ELR (cell line): ENCODE measurements around the gene PLA2G4A.

Experiments
- DNase-seq: peaks from one replicate; pipeline ENCODE4 v3.0.0-alpha.2; 2015; ENCODE audit warnings: low read depth

The PLA2G4A gene

DNA sequence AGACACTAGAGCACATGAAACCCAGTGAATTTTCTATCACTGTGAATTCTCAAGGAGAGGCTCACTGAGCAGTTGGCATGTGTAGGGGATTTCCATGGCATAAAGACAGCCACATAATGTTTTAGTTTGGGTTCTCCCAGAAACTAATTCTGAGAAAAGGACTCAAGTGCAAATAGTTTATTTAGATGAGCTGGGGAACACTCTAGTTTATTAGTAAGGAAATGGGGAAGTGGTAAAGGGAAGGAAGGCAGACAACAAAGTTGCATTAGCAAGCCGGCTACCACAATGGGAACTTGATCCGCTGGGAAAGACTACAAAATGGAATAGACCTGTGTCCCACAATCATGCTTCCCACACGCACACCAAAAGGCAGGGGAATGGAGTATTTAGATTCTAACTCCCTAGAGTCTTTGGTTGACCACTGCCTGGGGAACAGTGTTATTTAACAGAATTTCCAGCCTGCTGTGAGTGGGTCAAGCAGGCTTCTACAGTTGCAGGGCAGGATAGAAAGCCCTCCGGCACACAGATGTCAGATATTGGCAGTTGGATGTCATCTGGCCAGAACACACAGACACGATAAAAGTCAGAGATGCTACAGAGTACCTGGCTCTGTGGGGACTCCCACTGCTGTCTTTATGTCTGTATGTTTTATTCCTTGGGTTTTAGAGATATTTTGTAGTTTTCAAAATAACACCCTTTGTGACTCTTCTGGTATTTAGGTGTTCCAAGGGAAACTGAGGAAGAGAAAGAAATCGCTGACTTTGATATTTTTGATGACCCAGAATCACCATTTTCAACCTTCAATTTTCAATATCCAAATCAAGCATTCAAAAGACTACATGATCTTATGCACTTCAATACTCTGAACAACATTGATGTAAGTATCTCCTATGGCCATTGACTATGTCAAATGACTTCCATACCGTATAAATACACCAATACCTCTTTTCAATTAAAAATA is 150.1 kb downstream of the PLA2G4A start:
- DNase-seq: no peak

DNA sequence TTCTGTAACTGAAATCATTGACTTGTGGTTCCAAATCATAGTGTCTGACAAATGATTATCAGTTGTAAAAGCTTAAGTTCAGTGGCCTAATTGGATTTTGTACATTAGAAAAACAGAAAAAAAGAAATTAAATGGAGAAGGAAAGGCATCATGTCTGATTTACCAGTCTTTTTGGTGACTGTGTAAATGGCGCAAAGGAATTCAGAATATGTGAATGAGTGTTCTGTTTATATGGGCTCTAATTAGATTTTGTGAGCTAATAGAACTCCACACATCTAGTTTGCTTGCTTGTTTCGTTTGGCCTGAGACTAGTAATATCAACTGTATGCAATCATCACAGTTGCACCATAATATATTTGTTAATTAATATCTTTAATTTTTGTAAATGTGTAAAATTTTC is 151.7 kb downstream of the PLA2G4A start:
- DNase-seq: no peak

DNA sequence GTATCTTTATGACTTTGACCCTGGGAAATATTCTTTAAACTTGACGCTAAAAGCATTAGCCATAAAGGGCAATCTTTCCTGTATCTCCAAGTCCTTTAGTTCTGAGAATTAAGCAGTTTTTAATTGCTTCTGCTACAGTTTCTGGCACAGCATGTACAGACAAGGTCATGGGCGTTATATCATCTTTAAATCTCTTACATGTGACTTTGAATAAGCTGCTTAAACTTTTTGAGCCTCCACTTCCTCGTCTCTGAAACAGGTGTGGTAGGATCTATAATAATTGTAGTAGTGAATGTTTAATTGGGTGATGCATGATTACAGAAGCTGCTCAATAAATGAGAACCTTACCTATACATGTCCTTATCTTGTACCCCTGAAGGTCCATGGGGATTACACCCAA is 153.4 kb downstream of the PLA2G4A start:
- DNase-seq: no peak

DNA sequence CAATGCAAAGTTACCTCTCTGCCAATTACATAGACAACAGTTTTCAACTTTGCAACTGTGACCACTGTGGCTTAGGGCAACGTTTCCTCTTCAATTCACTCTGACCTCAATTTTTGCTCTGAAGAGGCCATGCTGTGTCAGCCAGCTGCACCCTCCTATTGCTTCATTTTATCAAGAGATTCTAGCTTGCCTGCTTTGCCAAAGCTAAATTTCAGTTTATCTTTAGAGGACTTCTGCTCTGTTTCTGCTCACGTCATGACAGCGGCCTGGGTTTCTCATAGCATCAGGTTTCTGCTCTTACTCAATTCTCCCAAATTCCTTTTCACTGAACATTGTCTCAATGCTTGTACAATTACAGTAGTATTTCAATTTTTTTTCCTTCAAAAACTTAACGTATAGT is 154.6 kb downstream of the PLA2G4A start:
- DNase-seq: no peak

GRCh38 chr1:186984959-186985358 is 156.2 kb downstream of the PLA2G4A start:
- no peak for DNase-seq

DNA sequence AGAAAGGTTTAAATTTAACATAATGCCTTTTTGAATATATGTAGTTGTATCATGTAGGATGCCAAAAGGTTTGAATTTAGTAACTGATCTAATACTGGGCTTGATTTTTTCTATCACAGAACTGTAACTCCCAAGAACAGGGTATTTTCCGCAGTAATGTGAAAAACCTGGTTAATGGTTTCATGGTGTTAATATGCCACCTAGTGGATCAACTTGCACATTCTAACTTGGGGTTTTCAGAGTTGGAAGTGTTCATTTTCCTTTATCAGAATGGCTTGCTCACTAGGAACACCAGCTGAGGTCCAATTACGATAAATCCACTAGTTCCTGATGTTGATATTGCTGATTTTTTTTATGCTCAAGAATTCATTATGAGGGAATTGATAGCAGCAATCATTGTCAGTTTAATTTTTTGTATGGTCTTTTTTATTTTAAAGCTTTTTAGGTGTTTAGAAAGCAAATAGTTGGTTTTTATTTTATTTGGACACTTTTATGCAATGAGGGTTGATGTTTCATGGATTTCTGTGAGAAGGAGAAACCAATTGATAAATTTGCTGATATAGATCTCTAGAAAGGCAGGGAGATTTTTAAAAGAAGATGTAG is 157.2 kb downstream of the PLA2G4A start:
- DNase-seq: peak; percentile 73

DNA sequence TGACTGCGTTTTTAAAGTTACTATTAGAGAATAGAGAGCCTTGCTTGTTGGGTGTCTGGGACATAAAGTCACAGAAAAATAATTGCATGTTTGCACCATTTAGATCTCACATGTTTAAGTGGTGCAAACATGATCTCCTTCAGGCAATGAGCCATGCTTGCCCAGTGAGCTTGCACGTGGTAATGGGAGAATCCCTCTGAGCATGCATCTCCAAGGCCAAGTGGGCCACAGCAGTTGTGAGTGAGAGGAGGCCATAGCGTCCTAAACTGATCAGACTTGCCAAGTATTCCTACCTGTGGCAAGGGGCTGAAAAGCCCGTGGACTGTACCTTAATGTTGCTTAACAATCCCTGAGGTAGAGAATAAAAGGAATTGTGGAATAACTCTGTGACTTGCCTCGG is 158.3 kb downstream of the PLA2G4A start:
- DNase-seq: no peak

DNA sequence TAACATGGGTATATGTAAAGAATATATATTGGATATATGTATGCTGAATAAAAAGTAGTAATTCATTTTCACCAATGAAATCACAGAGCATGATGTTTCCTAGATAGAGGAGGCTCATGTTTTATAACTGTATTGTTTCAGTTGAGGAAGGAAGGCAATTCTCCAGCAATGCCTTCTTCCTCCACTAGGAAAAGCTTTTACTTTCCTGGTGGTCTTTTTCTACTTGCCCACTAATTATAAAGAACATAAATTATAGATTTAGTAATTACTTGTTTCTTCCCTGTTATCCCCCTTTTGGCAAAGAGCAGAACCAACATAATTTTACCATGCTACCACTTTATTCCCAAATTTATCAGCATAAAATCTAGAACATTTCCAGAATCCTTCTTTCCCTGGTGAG is 159.0 kb downstream of the PLA2G4A start:
- DNase-seq: no peak

- DNase-seq: no peak
Observed at GRCh38 chr1:186993996-186994395, 165.2 kb downstream of the PLA2G4A start.

GRCh38 chr1:186994897-186995296 is 166.1 kb downstream of the PLA2G4A start:
- DNase-seq: no peak

- DNase-seq: no peak
Observed at GRCh38 chr1:186996816-186997215, 168.1 kb downstream of the PLA2G4A start.

DNA sequence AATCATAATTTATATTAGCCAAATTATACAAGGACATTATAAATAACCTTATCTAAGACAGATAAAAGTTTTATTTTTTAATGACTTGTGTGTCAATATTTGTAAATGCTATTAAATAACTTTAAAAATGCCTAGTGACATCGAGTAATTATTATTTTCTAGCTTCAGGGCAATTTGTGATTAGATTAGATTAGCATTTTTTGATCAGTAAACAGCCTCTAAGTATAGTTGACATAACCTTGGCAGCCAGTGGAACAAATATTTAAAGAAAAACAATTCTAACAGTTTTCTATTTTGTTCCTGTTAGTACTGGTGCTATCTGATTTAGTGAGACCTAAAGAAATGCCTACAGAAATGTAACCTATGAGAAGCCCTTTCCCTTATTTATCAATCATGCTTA is 169.1 kb downstream of the PLA2G4A start:
- DNase-seq: no peak

GRCh38 chr1:186999506-186999905 is 170.8 kb downstream of the PLA2G4A start:
- DNase-seq: no peak

- DNase-seq: peak; percentile 91
Observed at GRCh38 chr1:187001198-187001889, 172.6 kb downstream of the PLA2G4A start.

GRCh38 chr1:187003353-187003752 is 174.6 kb downstream of the PLA2G4A start:
- DNase-seq: no peak

- no peak for DNase-seq
Observed at GRCh38 chr1:187006896-187007295, 178.1 kb downstream of the PLA2G4A start.

DNA sequence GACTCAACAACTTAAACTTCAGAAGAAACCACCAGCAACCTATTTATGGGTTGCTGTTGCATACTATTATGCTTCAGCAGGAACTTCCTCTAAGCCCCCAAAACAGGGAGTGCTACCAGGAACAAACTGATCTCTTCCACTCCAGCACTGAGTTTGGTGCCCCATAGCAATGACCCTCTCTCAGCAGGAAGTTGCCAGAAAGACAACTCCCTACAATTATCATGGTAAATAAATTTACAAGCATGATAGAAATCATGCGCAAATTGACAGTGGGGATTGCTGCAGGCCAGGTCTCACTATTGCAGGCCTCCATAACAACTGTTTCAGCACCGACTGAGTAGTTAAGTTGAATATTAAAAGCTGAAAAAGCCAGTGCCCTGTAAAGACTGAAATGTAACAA is 180.6 kb downstream of the PLA2G4A start:
- no peak for DNase-seq

DNA sequence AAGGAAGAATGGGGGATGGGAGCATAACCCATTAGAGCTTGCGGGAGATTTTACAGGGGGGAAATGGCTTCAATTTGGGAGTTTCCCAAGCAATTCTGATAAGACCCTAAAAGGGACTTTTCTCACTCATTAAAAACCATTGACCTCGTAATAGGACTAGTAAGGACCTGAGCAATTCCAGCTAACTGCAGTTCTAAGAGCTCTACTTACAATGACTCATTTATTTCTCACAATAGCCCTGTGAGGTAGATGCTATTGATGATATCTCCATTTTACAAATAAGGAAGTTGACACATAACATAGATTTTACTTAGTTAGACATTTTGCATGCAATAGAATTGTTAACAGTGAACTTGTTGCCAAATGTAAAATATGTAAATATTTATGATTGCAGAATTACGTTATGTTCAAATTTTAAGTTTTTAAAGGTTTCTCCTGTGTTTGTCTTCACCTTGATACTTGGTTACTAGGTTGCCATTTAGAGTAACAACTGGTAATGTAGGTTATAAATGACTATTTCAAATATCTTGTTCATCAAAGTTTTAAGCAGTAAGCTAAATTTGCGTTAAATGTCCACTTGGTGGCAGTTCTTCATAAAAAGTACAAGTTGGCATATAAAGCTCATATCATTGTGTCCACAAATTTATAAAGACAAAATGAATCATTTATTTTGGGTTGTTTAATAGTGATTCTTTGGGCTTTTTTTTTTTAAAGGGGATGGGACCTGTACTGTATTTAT is 182.0 kb downstream of the PLA2G4A start:
- peak; percentile 72 for DNase-seq

DNA sequence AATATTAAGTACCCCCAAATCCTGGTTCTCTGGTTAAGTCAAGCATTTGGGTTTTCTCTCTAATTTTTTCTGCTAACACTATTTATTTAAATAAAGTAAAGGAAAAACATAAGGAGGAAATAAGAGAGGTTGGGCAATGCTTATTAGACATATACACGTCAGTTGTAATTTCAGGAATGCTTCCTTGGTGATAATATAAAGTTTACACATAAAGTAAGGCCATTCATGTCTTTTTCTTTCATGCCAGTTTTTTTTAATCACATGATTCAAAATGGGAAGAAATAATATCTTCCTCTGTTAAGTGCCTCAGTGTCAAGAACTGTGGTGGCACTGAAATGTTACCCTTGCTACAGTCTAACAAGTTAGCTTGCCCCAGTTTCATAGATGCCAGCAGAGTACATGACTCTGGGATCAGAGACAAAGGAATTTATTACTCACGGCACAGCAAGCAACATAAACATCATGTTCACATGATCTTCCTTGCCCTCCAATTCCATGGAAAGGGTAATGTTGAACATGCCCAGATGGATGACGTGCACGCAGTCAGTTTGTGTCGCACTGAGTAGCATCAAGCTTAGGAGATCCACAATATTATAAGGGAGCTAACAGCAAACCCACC is 184.9 kb downstream of the PLA2G4A start:
- DNase-seq: peak; percentile 31

- no peak for DNase-seq
Observed at GRCh38 chr1:187018291-187018690, 189.5 kb downstream of the PLA2G4A start.

DNA sequence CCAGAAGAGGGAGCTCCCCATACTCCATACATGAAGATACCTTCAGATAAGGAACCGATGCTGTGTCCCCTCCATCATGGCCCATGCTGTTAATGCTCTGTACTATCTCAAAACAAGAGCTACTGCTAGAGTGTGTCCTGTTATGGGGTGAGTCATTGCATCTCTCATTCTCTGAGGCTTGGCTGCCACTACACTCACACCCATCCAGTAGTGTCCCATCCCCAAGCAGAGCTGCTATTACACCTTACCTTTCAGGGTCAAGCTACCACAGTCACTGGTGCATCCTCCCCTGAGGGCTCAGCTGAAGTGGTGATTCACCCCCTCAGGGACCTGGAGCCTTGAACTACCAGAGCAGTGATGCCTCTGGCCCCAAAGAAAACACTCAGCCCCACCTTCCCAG is 198.5 kb downstream of the PLA2G4A start:
- peak; percentile 23 for DNase-seq
